Endothelial cell of umbilical vein (primary cell): Measurements from ENCODE around the gene CDKL4.

Experiments used
- CTCF ChIP-seq, 2 donors: IDR thresholded peaks; 1 replicate in 1 of 2; 2 replicates in 1 of 2; pipeline ENCODE4 v1.5.1; 2011; ENCODE audit warnings: low read length in 2 of 2, mild to moderate bottlenecking in 2 of 2, moderate library complexity in 2 of 2, control low read depth in 1 of 2, inconsistent platforms in 1 of 2, low read depth in 1 of 2; ENCODE audit not compliant: insufficient read depth in 1 of 2; ENCODE audit errors: extremely low read depth in 1 of 2
- MAX ChIP-seq: IDR thresholded peaks from 2 replicates; pipeline ENCODE4 v1.6.1; 2011; ENCODE audit not compliant: insufficient read depth, insufficient read length
- POLR2A ChIP-seq: IDR thresholded peaks from 2 replicates; pipeline ENCODE4 v1.6.1; 2012; ENCODE audit warnings: low read depth, mild to moderate bottlenecking, control low read depth, low read length
- POLR2AphosphoS5 ChIP-seq: IDR thresholded peaks from 2 replicates; pipeline ENCODE4 v1.6.1; 2012; ENCODE audit warnings: low read depth, mild to moderate bottlenecking, control low read depth, low read length, moderate library complexity; ENCODE audit not compliant: insufficient read depth

GRCh38 chr2:39223909-39224308 lies 19.9 kb downstream of the CDKL4 start:
- TF ChIP-seq CTCF (IDR thresholded peaks at IDR 0.05; ENCODE audit: extremely low read depth in 1 of 2, insufficient read depth in 1 of 2, low read depth in 1 of 2, low read length in 2 of 2) (no peak), POLR2AphosphoS5 (no peak), MAX (no peak), POLR2A (no peak)
